GM12878 (cell line): ENCODE results near the gene EHHADH. TPM values are rescaled to one million over a fixed set of nuclear protein-coding genes. Genes with fewer than 3 reads are reported as not detected.

Source experiments
- ATAC-seq: fragments of 200-7000 bp; cut with Tn5 transposase; 3 replicates; pipeline ENCODE4 v1.9.1; 2020; ENCODE audit warnings: mild to moderate bottlenecking, moderate library complexity
- BruUV-seq: library from RNA; stranded (reverse); fragments of 400-500 nt; replicated peaks from 2 replicates; lab custom pipeline; 2021; lab: Mats Ljungman, UMichigan
- CTCF ChIA-PET: fragments of 300-600 bp; sonication (Branson Sonifier 250); formaldehyde crosslinking; extraction: SDS; loops from one replicate; lab custom pipeline; 2021; ENCODE audit warnings: inconsistent platforms; lab: Yijun Ruan, JAX
- POLR2A ChIA-PET: fragments of 350-600 bp; formaldehyde crosslinking; extraction: SDS; loops from one replicate; lab custom pipeline; 2021; ENCODE audit warnings: inconsistent platforms; lab: Charles Lee
- RAD21 ChIA-PET: fragments of 300-600 bp; sonication (Branson Sonifier 250); formaldehyde crosslinking; loops from one replicate; lab custom pipeline; 2023; ENCODE audit warnings: antibody characterized with exemption; ENCODE audit not compliant: unreplicated experiment; lab: Charles Lee
- SMC1A ChIA-PET: fragments of 300-600 bp; sonication (Branson Sonifier 250); formaldehyde crosslinking; loops from one replicate; lab custom pipeline; 2023; ENCODE audit not compliant: unreplicated experiment, uncharacterized antibody; lab: Charles Lee
- DNase-seq: peaks from one replicate; pipeline ENCODE4 v3.0.0-alpha.2; 2011; ENCODE audit warnings: low read depth, low spot score
- FAIRE-seq: peaks from 3 replicates; lab custom pipeline; 2011; peaks lifted over from hg19 to GRCh38; lab: Jason Lieb, UNC
- H2AFZ ChIP-seq: 2 replicates; pipeline ENCODE4 v1.6.0; 2011; ENCODE audit warnings: low read depth, low read length, control low read depth; ENCODE audit not compliant: control insufficient read depth
- H3K27ac ChIP-seq: 2 replicates; pipeline ENCODE4 v1.5.1; 2011; ENCODE audit warnings: control low read depth; ENCODE audit not compliant: control insufficient read depth, insufficient read depth
- H3K27me3 ChIP-seq, 2 experiments: replicated peaks in 1 of 2; 2 replicates each; pipeline versions ENCODE4 v1.6.0 to v1.6.1; 2011; ENCODE audit warnings: low read length in 1 of 2; ENCODE audit not compliant: control insufficient read depth in 2 of 2, insufficient read depth in 2 of 2
- H3K36me3 ChIP-seq, 2 experiments: 2 replicates each; pipeline ENCODE4 v1.5.1; 2011; ENCODE audit warnings: low read length in 1 of 2; ENCODE audit not compliant: control insufficient read depth in 2 of 2, insufficient read depth in 2 of 2
- H3K4me1 ChIP-seq: 2 replicates; pipeline ENCODE4 v1.6.1; 2011; ENCODE audit warnings: mild to moderate bottlenecking, low read length, moderate library complexity, mixed read lengths; ENCODE audit not compliant: control insufficient read depth, insufficient read depth
- H3K4me2 ChIP-seq: 2 replicates; pipeline ENCODE4 v1.6.0; 2011; ENCODE audit warnings: control low read depth; ENCODE audit not compliant: control insufficient read depth, insufficient read depth
- H3K4me3 ChIP-seq: fragments of 200-600 bp; sonication (generic); 2 replicates; pipeline ENCODE4 v1.5.1; 2016
- H3K79me2 ChIP-seq: 2 replicates; pipeline ENCODE4 v1.6.0; 2011; ENCODE audit warnings: low read length; ENCODE audit not compliant: control insufficient read depth, insufficient read depth
- H3K9ac ChIP-seq: 2 replicates; pipeline ENCODE4 v1.8.0; 2011; ENCODE audit warnings: low read length, control low read depth, mixed read lengths; ENCODE audit not compliant: control insufficient read depth, insufficient read depth
- H3K9me3 ChIP-seq: replicated peaks from 3 replicates; pipeline ENCODE4 v1.5.1; 2011; ENCODE audit warnings: mild to moderate bottlenecking, low read length; ENCODE audit not compliant: control insufficient read depth, insufficient read depth
- H4K20me1 ChIP-seq: 2 replicates; pipeline ENCODE4 v1.6.0; 2011; ENCODE audit not compliant: control insufficient read depth, insufficient read depth
- ATF3 ChIP-seq: IDR thresholded peaks from 2 replicates; pipeline ENCODE4 v1.6.1; 2011; ENCODE audit warnings: low read depth, mild to moderate bottlenecking, low read length, moderate library complexity, borderline replicate concordance; ENCODE audit errors: extremely low read depth
- BCL11A ChIP-seq: IDR thresholded peaks from 2 replicates; pipeline ENCODE4 v1.6.1; 2011; ENCODE audit warnings: low read depth, low read length
- CEBPZ ChIP-seq: fragments of 150-350 bp; IDR thresholded peaks from 2 replicates; pipeline ENCODE4 v1.6.1; 2016; ENCODE audit warnings: low read depth, low read length
- CREM ChIP-seq: IDR thresholded peaks from 2 replicates; pipeline ENCODE4 v1.6.1; 2014; ENCODE audit warnings: antibody characterized with exemption, low read depth
- GATAD2B ChIP-seq: fragments of 450-650 bp; conservative IDR thresholded peaks from 2 replicates; pipeline ENCODE4 v1.6.1; 2017; ENCODE audit warnings: low read depth, mild to moderate bottlenecking, moderate library complexity
- HDGF ChIP-seq: fragments of 450-650 bp; IDR thresholded peaks from 2 replicates; pipeline ENCODE4 v1.6.1; 2016; ENCODE audit warnings: antibody characterized with exemption
- JUNB ChIP-seq: IDR thresholded peaks from 2 replicates; pipeline ENCODE4 v1.6.1; 2016; ENCODE audit warnings: antibody characterized with exemption, mild to moderate bottlenecking
- KLF5 ChIP-seq: fragments of 450-650 bp; IDR thresholded peaks from 2 replicates; pipeline ENCODE4 v1.6.1; 2014; ENCODE audit warnings: mild to moderate bottlenecking; ENCODE audit not compliant: partially characterized antibody
- MAX ChIP-seq: IDR thresholded peaks from 2 replicates; pipeline ENCODE4 v1.6.1; 2012; ENCODE audit warnings: low read depth, low read length, improper control_type of control experiment
- NR2C1 ChIP-seq: fragments of 450-650 bp; IDR thresholded peaks from 2 replicates; pipeline ENCODE4 v1.6.1; 2017; ENCODE audit warnings: antibody characterized with exemption, mild to moderate bottlenecking, moderate library complexity
- NRF1 ChIP-seq: conservative IDR thresholded peaks from 2 replicates; pipeline ENCODE4 v1.6.1; 2011; ENCODE audit warnings: mild to moderate bottlenecking, low read depth, low read length, improper control_type of control experiment
- SMARCA5 ChIP-seq: fragments of 450-650 bp; IDR thresholded peaks from 2 replicates; pipeline ENCODE4 v1.6.1; 2017; ENCODE audit warnings: mild to moderate bottlenecking
- STAT1 ChIP-seq: fragments of 450-650 bp; conservative IDR thresholded peaks from 2 replicates; pipeline ENCODE4 v1.6.1; 2014; ENCODE audit warnings: antibody characterized with exemption, mild to moderate bottlenecking
- STAT3 ChIP-seq: IDR thresholded peaks from 2 replicates; pipeline ENCODE4 v1.6.1; 2011; ENCODE audit warnings: low read depth, low read length, improper control_type of control experiment
- ZNF687 ChIP-seq: fragments of 450-650 bp; IDR thresholded peaks from 2 replicates; pipeline ENCODE4 v1.6.1; 2017; ENCODE audit warnings: mild to moderate bottlenecking, moderate library complexity
- WGBS: methylation state at CpG from one replicate; pipeline ENCODE4 v1.1.6; 2016; ENCODE audit warnings: low lambda C conversion rate; ENCODE audit not compliant: insufficient replicate concordance, insufficient coverage; ENCODE audit errors: missing lambda C conversion rate; 5-methylcytosine and 5-hydroxymethylcytosine counted together
- in situ Hi-C: fragments of 300-500 bp; cut with MboI; formaldehyde crosslinking; loops from 9 replicates; pipeline ENCODE4 v1.14.3; 2018; ENCODE audit warnings: mixed read lengths
- intact Hi-C: fragments of 100-400 bp; cut with micrococcal nuclease; formaldehyde crosslinking; loops from one replicate; pipeline ENCODE4 v1.14.2; 2022; ENCODE audit not compliant: unreplicated experiment
- polyA plus RNA-seq, 11 experiments: library from polyadenylated mRNA; depleted of rRNA in 4 of 11; unstranded in 6 of 11; stranded (reverse) in 5 of 11; fragments of >200 nt; fragmentation: Nextera tagmentation in 4 of 11; fragmentation: Illumina TruSeq in 1 of 11; extraction: Ambion mirVana in 4 of 11; extraction: Trizol in 1 of 11; gene quantifications; 1 replicate in 1 of 11; 2 replicates in 10 of 11; pipeline versions ENCODE4 v1.2.1 to v1.2.3, GENCODE V29; 2011 to 2016; ENCODE audit warnings: inconsistent platforms in 2 of 11, missing spikeins in 2 of 11, low read depth in 1 of 11
- total RNA-seq, 4 experiments: library from RNA; depleted of rRNA in 3 of 4; stranded (reverse); fragments of >200 nt in 3 of 4; fragmentation: Illumina TruSeq in 1 of 4; extraction: Trizol in 1 of 4; gene quantifications; 2 replicates each; pipeline versions ENCODE4 v1.2.1 to v1.2.3, GENCODE V29; 2013 to 2021

EHHADH gene
- total and polyA plus RNA-seq, 10 of the 15 experiments (the other 5 are each of a cell fraction or from before 2014, with no cell fraction given): 0.96 to 8.4 (median 5.3) TPM

- FAIRE-seq (peak; percentile 81), ATAC-seq (peak; percentile 91), DNase-seq (peak; percentile 27)
- H3K9me3 ChIP-seq: no peaks in the 10 kb centered on the region
- H4K20me1 ChIP-seq: no peaks in the 10 kb centered on the region
- SMC1A ChIA-PET: interaction anchor here (1.0 to 2.0 kb wide), 26 partner anchors 8 to 332 kb away, joined by 3 to 12 read pairs (median 4); no protein-coding TSS in a partner anchor
- RAD21 ChIA-PET: interaction anchor here (0.9 to 2.0 kb wide), 8 partner anchors 11 to 300 kb away, joined by 3 to 10 read pairs (median 4); no protein-coding TSS in a partner anchor
- H3K79me2 ChIP-seq: no peaks in the 10 kb centered on the region
- peak overlapping the region; percentile 91 for H3K4me2 ChIP-seq
- intact Hi-C loops: no loop called here
- POLR2A ChIA-PET: interaction anchor here (0.6 kb wide), 1 partner anchor 300 kb away, joined by 3 read pairs; no protein-coding TSS in a partner anchor
- peak overlapping the region; percentile 53 for H3K9ac ChIP-seq
- in situ Hi-C loops: loop anchor here (5.0 kb wide), 1 partner anchor 298 kb away; no protein-coding TSS in a partner anchor
- H3K36me3 ChIP-seq: no peaks in the 10 kb centered on the region
- no TSS peak for BruUV-seq
- H3K4me1 ChIP-seq: peaks cover 21% of the 10 kb centered on the region
- CTCF ChIA-PET: interaction anchor here (0.5 to 4.9 kb wide), 32 partner anchors 8 to 450 kb away, joined by 3 to 36 read pairs (median 4); no protein-coding TSS in a partner anchor
- peak overlapping the region; percentile 95 for H2AFZ ChIP-seq
- H3K27ac ChIP-seq: peak overlapping the region; percentile 57
- H3K27me3 ChIP-seq: no peaks in the 10 kb centered on the region
- no peak overlapping the region for H3K4me3 ChIP-seq
- WGBS: 12% methylated on average over 15 of the region's 15 CpGs
- TF ChIP-seq GATAD2B: no peak
- TF ChIP-seq NR2C1: no peak
- TF ChIP-seq ATF3: no peak
- no peak; the same call in 1 of the 2 replicates for TF ChIP-seq SMARCA5
- TF ChIP-seq NRF1: no peak
- no peak for TF ChIP-seq STAT3
- no peak for TF ChIP-seq JUNB
- TF ChIP-seq KLF5: no peak
- TF ChIP-seq MAX: no peak
- TF ChIP-seq HDGF: no peak; the same call in 1 of the 2 replicates
- peak; percentile 56 for TF ChIP-seq ZNF687
- no peak for TF ChIP-seq STAT1
- 0 out of 2 replicates have a peak, but pooled peaks have one; percentile 12 for TF ChIP-seq CREM
- TF ChIP-seq BCL11A: no peak
- TF ChIP-seq CEBPZ: no peak
Measured at GRCh38 chr3:185175370-185175987, 78.4 kb downstream of the EHHADH start.
